LNCaP clone FGC (cell line): ENCODE data around the gene ARHGDIB.

Experiments
- DNase-seq: peaks from one replicate; pipeline ENCODE4 v3.0.0-alpha.2; 2011; ENCODE audit warnings: low read depth
- H3K4me3 ChIP-seq: 2 replicates; pipeline ENCODE4 v1.5.1; 2011; ENCODE audit warnings: mild to moderate bottlenecking, low read depth, low read length, control low read depth
- TF ChIP-seq, protein P1 (sequence below): IDR thresholded peaks from 2 replicates; pipeline ENCODE4 v1.5.1; 2012; ENCODE audit warnings: mild to moderate bottlenecking; ENCODE audit not compliant: control insufficient read depth, insufficient read depth; ENCODE audit errors: extremely low read depth

Gene ARHGDIB

DNA sequence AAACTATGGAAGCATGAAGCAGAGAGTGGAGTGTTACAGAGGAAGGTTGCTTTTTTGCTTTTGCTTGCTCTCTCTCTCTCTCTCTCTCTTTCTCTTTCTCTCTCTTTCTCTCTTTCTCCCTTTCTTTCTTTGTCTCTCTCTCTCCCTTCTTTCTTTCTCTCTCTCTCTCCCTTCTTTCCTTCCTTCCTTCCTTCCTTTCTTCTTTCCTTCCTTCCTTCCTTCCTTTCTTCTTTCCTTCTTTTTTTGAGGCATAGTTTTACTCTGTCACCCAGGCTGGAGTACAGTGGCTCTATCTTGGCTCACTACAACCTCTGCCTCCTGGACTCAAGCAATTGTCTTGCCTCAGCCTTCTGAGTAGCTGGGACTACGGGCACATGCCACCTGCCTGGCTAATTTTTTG lies 7.6 kb downstream of the ARHGDIB start:
- DNase-seq, result no peak

GRCh38 chr12:14952299-14952921 lies 9.0 kb downstream of the ARHGDIB start:
- H3K4me3 ChIP-seq, result no peak overlapping the region
- DNase-seq, result no peak
- TF ChIP-seq, protein P1, sequence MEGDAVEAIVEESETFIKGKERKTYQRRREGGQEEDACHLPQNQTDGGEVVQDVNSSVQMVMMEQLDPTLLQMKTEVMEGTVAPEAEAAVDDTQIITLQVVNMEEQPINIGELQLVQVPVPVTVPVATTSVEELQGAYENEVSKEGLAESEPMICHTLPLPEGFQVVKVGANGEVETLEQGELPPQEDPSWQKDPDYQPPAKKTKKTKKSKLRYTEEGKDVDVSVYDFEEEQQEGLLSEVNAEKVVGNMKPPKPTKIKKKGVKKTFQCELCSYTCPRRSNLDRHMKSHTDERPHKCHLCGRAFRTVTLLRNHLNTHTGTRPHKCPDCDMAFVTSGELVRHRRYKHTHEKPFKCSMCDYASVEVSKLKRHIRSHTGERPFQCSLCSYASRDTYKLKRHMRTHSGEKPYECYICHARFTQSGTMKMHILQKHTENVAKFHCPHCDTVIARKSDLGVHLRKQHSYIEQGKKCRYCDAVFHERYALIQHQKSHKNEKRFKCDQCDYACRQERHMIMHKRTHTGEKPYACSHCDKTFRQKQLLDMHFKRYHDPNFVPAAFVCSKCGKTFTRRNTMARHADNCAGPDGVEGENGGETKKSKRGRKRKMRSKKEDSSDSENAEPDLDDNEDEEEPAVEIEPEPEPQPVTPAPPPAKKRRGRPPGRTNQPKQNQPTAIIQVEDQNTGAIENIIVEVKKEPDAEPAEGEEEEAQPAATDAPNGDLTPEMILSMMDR, result no peak

More for the DNA sequence above, 7.6 kb downstream of the ARHGDIB start:
- TF ChIP-seq, protein P1, result no peak
- no peak overlapping the region for H3K4me3 ChIP-seq

GRCh38 chr12:14951851-14952250 lies 9.6 kb downstream of the ARHGDIB start:
- H3K4me3 ChIP-seq, result no peak overlapping the region
- DNase-seq, result no peak
- TF ChIP-seq, protein P1, result no peak

GRCh38 chr12:14950982-14951746 lies 10.2 kb downstream of the ARHGDIB start:
- TF ChIP-seq, protein P1, result no peak
- no peak for DNase-seq
- H3K4me3 ChIP-seq, result no peak overlapping the region

GRCh38 chr12:14950421-14950820 lies 11.0 kb downstream of the ARHGDIB start:
- TF ChIP-seq, protein P1, result no peak
- DNase-seq, result no peak
- no peak overlapping the region for H3K4me3 ChIP-seq

GRCh38 chr12:14949631-14950030 lies 11.8 kb downstream of the ARHGDIB start:
- no peak overlapping the region for H3K4me3 ChIP-seq
- no peak for DNase-seq
- TF ChIP-seq, protein P1, result no peak
